NCI-H2171 (cell line): ENCODE data around the gene CKB.

ENCODE experiments used
- DNase-seq: peaks from one replicate; lab custom pipeline; 2025; lab: John Stamatoyannopoulos, UW

Gene CKB

GRCh38 chr14:103510724-103511693, 11.6 kb downstream of the CKB start:
- no peak for DNase-seq

- no peak for DNase-seq
Measured at GRCh38 chr14:103509864-103510723, 12.5 kb downstream of the CKB start.

DNA sequence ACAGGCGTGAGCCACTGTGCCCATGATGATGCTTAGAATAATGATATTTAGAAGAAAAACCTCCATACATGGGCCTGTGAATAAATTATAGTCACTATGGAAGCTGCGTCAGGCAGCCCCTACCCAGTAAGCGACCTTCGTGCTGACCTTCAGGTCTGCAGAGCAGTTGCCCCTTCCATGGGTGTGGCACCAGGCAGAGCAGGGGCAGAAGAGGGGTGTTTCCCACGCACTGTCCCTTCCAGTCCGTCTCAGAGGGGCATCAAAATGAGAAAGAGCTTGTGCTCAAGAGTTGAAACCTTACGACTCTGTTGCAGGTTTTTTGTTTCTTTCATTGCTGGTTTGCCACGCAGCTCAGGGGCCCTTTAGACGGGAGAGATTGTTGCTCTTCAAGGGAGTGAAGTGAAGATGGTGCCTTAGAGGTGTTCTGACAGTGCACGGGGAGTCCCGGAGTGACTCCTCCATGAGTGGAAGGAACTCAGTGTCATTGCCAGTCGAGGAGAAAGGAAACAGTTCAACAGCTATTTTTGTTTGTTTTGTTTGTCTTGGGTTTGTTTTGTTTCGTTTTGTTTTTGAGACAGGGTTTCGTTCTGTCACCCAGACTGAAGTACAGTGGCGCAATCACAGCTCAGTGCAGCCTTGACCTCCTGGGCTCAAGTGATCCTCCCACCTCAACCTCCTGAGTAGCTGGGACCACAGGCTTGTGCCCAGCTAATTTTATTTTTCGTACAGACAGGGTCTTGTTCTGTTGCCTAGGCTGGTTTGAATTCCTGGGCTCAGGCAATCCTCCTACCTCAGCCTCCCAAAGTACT, 13.9 kb downstream of the CKB start:
- DNase-seq = no peak

DNA sequence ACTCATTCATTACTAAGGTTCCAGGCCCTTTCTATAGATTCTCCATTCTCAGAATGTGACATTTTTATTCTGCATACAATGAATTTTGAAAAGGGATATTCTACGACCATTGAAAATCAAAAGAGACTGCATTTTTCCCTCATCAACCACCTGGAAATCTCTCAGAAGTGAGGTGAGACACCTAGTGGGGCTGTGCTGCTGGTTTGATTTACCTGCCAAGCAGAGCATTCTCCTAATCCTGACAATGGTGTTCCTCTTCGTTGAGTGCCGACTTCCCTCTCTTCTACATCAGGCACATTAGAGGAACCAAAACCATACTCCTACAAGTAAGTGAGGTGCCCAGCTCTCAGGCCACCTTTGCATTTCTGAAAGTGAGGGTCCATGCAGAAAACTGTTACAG, 14.9 kb downstream of the CKB start:
- no peak for DNase-seq

GRCh38 chr14:103504991-103505565, 17.6 kb downstream of the CKB start:
- DNase-seq = no peak

DNA sequence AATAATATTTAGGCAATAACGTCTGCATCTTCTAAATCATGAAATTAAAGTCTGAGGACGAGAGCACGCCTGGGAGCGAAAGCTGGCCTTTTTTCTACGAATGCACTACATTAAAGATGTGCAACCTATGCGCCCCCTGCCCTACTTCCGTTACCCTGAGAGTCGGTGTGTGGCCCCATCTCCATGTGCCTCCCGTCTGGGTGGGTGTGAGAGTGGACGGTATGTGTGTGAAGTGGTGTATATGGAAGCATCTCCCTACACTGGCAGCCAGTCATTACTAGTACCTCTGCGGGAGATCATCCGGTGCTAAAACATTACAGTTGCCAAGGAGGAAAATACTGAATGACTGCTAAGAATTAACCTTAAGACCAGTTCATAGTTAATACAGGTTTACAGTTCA, 19.3 kb downstream of the CKB start:
- DNase-seq = no peak

DNA sequence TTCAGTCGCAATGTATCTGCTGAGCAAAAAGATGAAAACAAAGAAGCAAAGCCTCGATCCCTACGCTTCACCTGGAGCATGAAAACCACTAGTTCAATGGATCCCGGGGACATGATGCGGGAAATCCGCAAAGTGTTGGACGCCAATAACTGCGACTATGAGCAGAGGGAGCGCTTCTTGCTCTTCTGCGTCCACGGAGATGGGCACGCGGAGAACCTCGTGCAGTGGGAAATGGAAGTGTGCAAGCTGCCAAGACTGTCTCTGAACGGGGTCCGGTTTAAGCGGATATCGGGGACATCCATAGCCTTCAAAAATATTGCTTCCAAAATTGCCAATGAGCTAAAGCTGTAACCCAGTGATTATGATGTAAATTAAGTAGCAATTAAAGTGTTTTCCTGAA, 19.8 kb downstream of the CKB start:
- DNase-seq = no peak

GRCh38 chr14:103501921-103502669, 20.5 kb downstream of the CKB start:
- DNase-seq = no peak

DNA sequence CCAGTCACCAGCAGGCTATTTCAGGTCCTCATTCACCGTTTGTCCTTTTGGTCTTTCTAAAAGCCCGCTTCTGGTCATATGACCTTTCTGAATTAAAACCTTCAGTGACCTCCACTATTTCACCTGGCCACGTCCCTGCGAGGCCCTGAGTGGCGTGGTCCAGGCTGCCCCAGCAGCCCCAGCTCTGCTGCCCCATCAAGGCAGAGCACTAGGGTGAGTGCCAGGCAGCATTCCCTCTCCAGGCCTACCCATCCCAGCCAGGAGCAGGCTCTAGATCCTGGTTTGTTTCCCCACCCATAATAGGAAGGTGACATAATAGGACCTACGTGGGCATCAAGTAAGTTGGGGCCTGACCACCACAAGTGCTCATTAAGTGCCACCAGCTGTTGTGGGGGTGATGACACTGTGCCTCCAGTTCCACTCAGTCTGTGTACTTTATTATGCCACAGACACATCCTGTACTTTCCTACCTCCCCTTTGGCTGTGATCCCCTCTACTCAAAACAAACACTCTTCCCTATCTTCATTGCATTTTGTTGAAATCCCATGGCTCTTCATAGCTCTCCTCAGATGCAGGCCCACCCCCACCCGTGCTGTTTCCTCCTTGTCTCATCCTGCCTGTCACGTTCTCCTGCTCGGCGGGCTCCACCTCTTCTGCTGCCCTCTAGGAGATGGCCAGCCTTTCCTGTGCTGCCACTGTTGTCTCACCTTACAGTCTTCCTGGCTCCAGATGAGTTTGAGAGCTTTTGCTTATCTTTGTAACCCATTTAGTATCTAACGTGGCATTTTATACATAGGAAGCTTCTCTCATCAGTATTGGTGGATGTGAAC, 21.4 kb downstream of the CKB start:
- no peak for DNase-seq

GRCh38 chr14:103500148-103500990, 22.3 kb downstream of the CKB start:
- DNase-seq = peak; percentile 86

GRCh38 chr14:103499709-103500108, 22.9 kb downstream of the CKB start:
- DNase-seq = no peak

DNA sequence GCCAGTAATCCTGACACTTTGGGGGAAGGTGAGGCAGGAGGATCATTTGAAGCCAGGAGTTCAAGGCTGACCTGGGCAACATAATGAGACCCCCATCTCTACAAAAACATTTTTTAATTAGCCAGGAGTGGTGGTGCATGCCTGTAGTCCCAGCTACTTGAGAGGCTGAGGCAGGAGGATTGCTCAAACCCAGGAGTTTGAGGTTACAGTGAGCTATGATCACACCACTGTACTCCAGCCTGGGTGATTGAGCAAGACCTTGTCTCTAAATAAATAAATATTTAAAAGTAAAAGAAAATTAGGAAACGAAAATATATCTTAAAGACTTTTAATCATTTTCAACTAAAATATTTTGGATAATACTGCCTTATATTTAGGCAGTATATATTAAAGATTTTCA, 25.9 kb downstream of the CKB start:
- DNase-seq = no peak

DNA sequence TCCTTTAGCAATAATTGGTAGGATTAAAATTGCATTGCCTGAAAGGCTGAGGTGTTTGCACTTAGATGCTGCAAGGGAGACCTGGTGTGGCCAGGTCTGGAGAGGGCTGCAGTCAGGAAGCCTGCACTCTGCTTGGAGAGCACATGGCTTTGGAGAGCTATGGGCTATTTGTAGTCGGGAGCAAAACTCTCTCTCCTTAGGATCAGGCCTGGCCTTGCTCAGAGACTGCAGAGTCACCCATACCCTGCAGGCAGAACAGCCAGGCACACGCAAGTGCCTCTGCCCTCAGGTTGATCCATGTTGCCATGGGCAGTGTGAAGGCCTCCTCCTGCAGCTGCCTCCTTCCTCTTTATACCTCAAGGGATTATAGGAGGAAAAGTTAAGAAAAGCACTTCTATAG, 26.8 kb downstream of the CKB start:
- DNase-seq = no peak

DNA sequence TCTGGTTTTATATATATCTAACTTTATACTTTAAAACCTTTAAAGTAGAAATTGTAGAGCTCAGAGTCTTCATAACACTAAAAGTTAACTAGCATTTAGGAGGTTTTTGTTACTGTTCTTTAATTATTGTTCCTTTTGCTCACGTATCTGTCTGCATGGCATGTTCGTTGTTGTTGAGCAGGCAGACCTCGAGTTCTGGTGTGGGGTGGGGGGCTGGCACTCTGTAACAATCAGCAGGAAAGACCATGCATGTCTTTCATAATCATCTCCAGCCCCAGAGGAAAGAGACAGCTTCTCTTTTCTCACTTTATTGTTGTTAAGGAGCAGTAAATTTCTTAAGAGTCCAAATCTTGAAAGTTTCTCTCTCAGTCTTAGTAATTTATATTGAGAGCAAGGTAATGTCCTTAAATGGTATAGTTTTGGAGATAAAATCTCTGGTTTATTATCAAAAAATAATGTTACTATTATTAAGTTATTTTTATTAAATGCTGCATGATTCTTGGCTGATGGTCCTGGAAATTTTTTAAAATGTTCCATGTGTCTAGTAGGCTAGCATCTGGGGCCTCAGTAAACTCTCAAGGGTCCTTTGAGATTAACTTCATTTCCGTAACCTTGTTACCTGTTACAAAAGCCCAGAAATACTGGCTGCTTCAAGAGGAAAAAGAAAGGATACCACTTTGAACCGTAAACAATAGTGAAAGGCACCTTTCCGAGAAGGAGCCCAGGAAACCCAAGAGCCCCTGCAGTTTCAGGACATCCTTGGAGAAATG, 30.3 kb downstream of the CKB start:
- no peak for DNase-seq

GRCh38 chr14:103491691-103492090, 30.9 kb downstream of the CKB start:
- DNase-seq = no peak

- DNase-seq = no peak
Measured at GRCh38 chr14:103489621-103490020, 33.0 kb downstream of the CKB start.

GRCh38 chr14:103488960-103489359, 33.7 kb downstream of the CKB start:
- DNase-seq = no peak

GRCh38 chr14:103488071-103488470, 34.6 kb downstream of the CKB start:
- no peak for DNase-seq
